GM12878 (cell line): Measurements from ENCODE around the gene WWOX. TPM values are rescaled to one million over a fixed set of nuclear protein-coding genes. Genes with fewer than 3 reads are reported as not detected.

Experiments
- ATAC-seq: fragments of 200-7000 bp; cut with Tn5 transposase; 3 replicates; pipeline ENCODE4 v1.9.1; 2020; ENCODE audit warnings: mild to moderate bottlenecking, moderate library complexity
- BruUV-seq: library from RNA; stranded (reverse); fragments of 400-500 nt; replicated peaks from 2 replicates; lab custom pipeline; 2021; lab: Mats Ljungman, UMichigan
- CTCF ChIA-PET: fragments of 300-600 bp; sonication (Branson Sonifier 250); formaldehyde crosslinking; extraction: SDS; loops from one replicate; lab custom pipeline; 2021; ENCODE audit warnings: inconsistent platforms; lab: Yijun Ruan, JAX
- POLR2A ChIA-PET: fragments of 350-600 bp; formaldehyde crosslinking; extraction: SDS; loops from one replicate; lab custom pipeline; 2021; ENCODE audit warnings: inconsistent platforms; lab: Charles Lee
- RAD21 ChIA-PET: fragments of 300-600 bp; sonication (Branson Sonifier 250); formaldehyde crosslinking; loops from one replicate; lab custom pipeline; 2023; ENCODE audit warnings: antibody characterized with exemption; ENCODE audit not compliant: unreplicated experiment; lab: Charles Lee
- SMC1A ChIA-PET: fragments of 300-600 bp; sonication (Branson Sonifier 250); formaldehyde crosslinking; loops from one replicate; lab custom pipeline; 2023; ENCODE audit not compliant: unreplicated experiment, uncharacterized antibody; lab: Charles Lee
- DNase-seq: peaks from one replicate; pipeline ENCODE4 v3.0.0-alpha.2; 2011; ENCODE audit warnings: low read depth, low spot score
- FAIRE-seq: peaks from 3 replicates; lab custom pipeline; 2011; peaks lifted over from hg19 to GRCh38; lab: Jason Lieb, UNC
- H2AFZ ChIP-seq: 2 replicates; pipeline ENCODE4 v1.6.0; 2011; ENCODE audit warnings: low read depth, low read length, control low read depth; ENCODE audit not compliant: control insufficient read depth
- H3K27ac ChIP-seq: 2 replicates; pipeline ENCODE4 v1.5.1; 2011; ENCODE audit warnings: control low read depth; ENCODE audit not compliant: control insufficient read depth, insufficient read depth
- H3K27me3 ChIP-seq, 2 experiments: replicated peaks in 1 of 2; 2 replicates each; pipeline versions ENCODE4 v1.6.0 to v1.6.1; 2011; ENCODE audit warnings: low read length in 1 of 2; ENCODE audit not compliant: control insufficient read depth in 2 of 2, insufficient read depth in 2 of 2
- H3K36me3 ChIP-seq, 2 experiments: 2 replicates each; pipeline ENCODE4 v1.5.1; 2011; ENCODE audit warnings: low read length in 1 of 2; ENCODE audit not compliant: control insufficient read depth in 2 of 2, insufficient read depth in 2 of 2
- H3K4me1 ChIP-seq: 2 replicates; pipeline ENCODE4 v1.6.1; 2011; ENCODE audit warnings: mild to moderate bottlenecking, low read length, moderate library complexity, mixed read lengths; ENCODE audit not compliant: control insufficient read depth, insufficient read depth
- H3K4me2 ChIP-seq: 2 replicates; pipeline ENCODE4 v1.6.0; 2011; ENCODE audit warnings: control low read depth; ENCODE audit not compliant: control insufficient read depth, insufficient read depth
- H3K4me3 ChIP-seq: fragments of 200-600 bp; sonication (generic); 2 replicates; pipeline ENCODE4 v1.5.1; 2016
- H3K79me2 ChIP-seq: 2 replicates; pipeline ENCODE4 v1.6.0; 2011; ENCODE audit warnings: low read length; ENCODE audit not compliant: control insufficient read depth, insufficient read depth
- H3K9ac ChIP-seq: 2 replicates; pipeline ENCODE4 v1.8.0; 2011; ENCODE audit warnings: low read length, control low read depth, mixed read lengths; ENCODE audit not compliant: control insufficient read depth, insufficient read depth
- H3K9me3 ChIP-seq: replicated peaks from 3 replicates; pipeline ENCODE4 v1.5.1; 2011; ENCODE audit warnings: mild to moderate bottlenecking, low read length; ENCODE audit not compliant: control insufficient read depth, insufficient read depth
- H4K20me1 ChIP-seq: 2 replicates; pipeline ENCODE4 v1.6.0; 2011; ENCODE audit not compliant: control insufficient read depth, insufficient read depth
- EED ChIP-seq: sonication (generic); IDR thresholded peaks from 2 replicates; pipeline ENCODE4 v1.6.1; 2016; ENCODE audit warnings: antibody characterized with exemption, low read depth
- JUNB ChIP-seq: IDR thresholded peaks from 2 replicates; pipeline ENCODE4 v1.6.1; 2016; ENCODE audit warnings: antibody characterized with exemption, mild to moderate bottlenecking
- MYC ChIP-seq: IDR thresholded peaks from 2 replicates; pipeline ENCODE4 v1.6.1; 2011; ENCODE audit warnings: mild to moderate bottlenecking, low read length, moderate library complexity, inconsistent platforms; ENCODE audit not compliant: insufficient read depth, insufficient replicate concordance, insufficient read length, severe bottlenecking
- NFYB ChIP-seq: IDR thresholded peaks from 2 replicates; pipeline ENCODE4 v1.6.1; 2011; ENCODE audit warnings: low read depth, mild to moderate bottlenecking, low read length, improper control_type of control experiment, moderate library complexity; ENCODE audit not compliant: insufficient read depth
- POLR2A ChIP-seq: IDR thresholded peaks from 2 replicates; pipeline ENCODE4 v1.6.1; 2011; ENCODE audit warnings: low read depth, mild to moderate bottlenecking, low read length
- RELB ChIP-seq: fragments of 450-650 bp; IDR thresholded peaks from 2 replicates; pipeline ENCODE4 v1.6.1; 2017; ENCODE audit warnings: low read depth, mild to moderate bottlenecking, moderate library complexity
- TAF1 ChIP-seq: IDR thresholded peaks from 2 replicates; pipeline ENCODE4 v1.6.1; 2011; ENCODE audit warnings: mild to moderate bottlenecking, low read depth, low read length, borderline replicate concordance
- USF1 ChIP-seq: IDR thresholded peaks from 2 replicates; pipeline ENCODE4 v1.6.1; 2011; ENCODE audit warnings: borderline replicate concordance, low read depth, mild to moderate bottlenecking, moderate library complexity, mixed read lengths, low read length; ENCODE audit not compliant: insufficient read depth; ENCODE audit errors: extremely low read length
- USF2 ChIP-seq: IDR thresholded peaks from 2 replicates; pipeline ENCODE4 v1.6.1; 2011; ENCODE audit warnings: low read depth, low read length, improper control_type of control experiment, borderline replicate concordance
- WRNIP1 ChIP-seq: IDR thresholded peaks from 2 replicates; pipeline ENCODE4 v1.6.1; 2011; ENCODE audit warnings: low read depth, low read length, improper control_type of control experiment, borderline replicate concordance
- ZBED1 ChIP-seq: IDR thresholded peaks from 2 replicates; pipeline ENCODE4 v1.6.1; 2016; ENCODE audit warnings: borderline replicate concordance
- ZBTB11 ChIP-seq: fragments of 450-650 bp; formaldehyde crosslinking; IDR thresholded peaks from 2 replicates; pipeline ENCODE4 v1.5.0; 2022; ENCODE audit warnings: mild to moderate bottlenecking, missing genetic modification characterization
- ZBTB33 ChIP-seq: fragments of 450-650 bp; IDR thresholded peaks from 2 replicates; pipeline ENCODE4 v1.6.1; 2017; ENCODE audit warnings: mild to moderate bottlenecking
- ZNF384 ChIP-seq: IDR thresholded peaks from 2 replicates; pipeline ENCODE4 v1.6.1; 2012; ENCODE audit warnings: low read depth, mild to moderate bottlenecking, low read length, improper control_type of control experiment, borderline replicate concordance
- WGBS: methylation state at CpG from one replicate; pipeline ENCODE4 v1.1.6; 2016; ENCODE audit warnings: low lambda C conversion rate; ENCODE audit not compliant: insufficient replicate concordance, insufficient coverage; ENCODE audit errors: missing lambda C conversion rate; 5-methylcytosine and 5-hydroxymethylcytosine counted together
- in situ Hi-C: fragments of 300-500 bp; cut with MboI; formaldehyde crosslinking; loops from 9 replicates; pipeline ENCODE4 v1.14.3; 2018; ENCODE audit warnings: mixed read lengths
- intact Hi-C: fragments of 100-400 bp; cut with micrococcal nuclease; formaldehyde crosslinking; loops from one replicate; pipeline ENCODE4 v1.14.2; 2022; ENCODE audit not compliant: unreplicated experiment
- polyA plus RNA-seq, 11 experiments: library from polyadenylated mRNA; depleted of rRNA in 4 of 11; unstranded in 6 of 11; stranded (reverse) in 5 of 11; fragments of >200 nt; fragmentation: Nextera tagmentation in 4 of 11; fragmentation: Illumina TruSeq in 1 of 11; extraction: Ambion mirVana in 4 of 11; extraction: Trizol in 1 of 11; gene quantifications; 1 replicate in 1 of 11; 2 replicates in 10 of 11; pipeline versions ENCODE4 v1.2.1 to v1.2.3, GENCODE V29; 2011 to 2016; ENCODE audit warnings: inconsistent platforms in 2 of 11, missing spikeins in 2 of 11, low read depth in 1 of 11
- total RNA-seq, 4 experiments: library from RNA; depleted of rRNA in 3 of 4; stranded (reverse); fragments of >200 nt in 3 of 4; fragmentation: Illumina TruSeq in 1 of 4; extraction: Trizol in 1 of 4; gene quantifications; 2 replicates each; pipeline versions ENCODE4 v1.2.1 to v1.2.3, GENCODE V29; 2013 to 2021

Gene WWOX
- total and polyA plus RNA-seq, 10 of the 15 experiments (the other 5 are each of a cell fraction or from before 2014, with no cell fraction given), result 2.8 to 24.4 (median 17.8) TPM

- ChIA-PET RAD21 (no interaction called here), SMC1A (no interaction called here), POLR2A (no interaction called here), CTCF (no interaction called here)
- BruUV-seq, result no TSS peak
- Histone ChIP-seq H3K9ac (no peak overlapping the region), H3K36me3 (no peaks in the 10 kb centered on the region), H4K20me1 (no peaks in the 10 kb centered on the region), H3K79me2 (no peaks in the 10 kb centered on the region), H3K27ac (no peak overlapping the region), H3K27me3 (peaks cover 0 to 2% of the 10 kb centered on the region in 2 experiments; a peak in 1 of 4 replicates), H3K9me3 (no peaks in the 10 kb centered on the region), H3K4me3 (no peak overlapping the region), H3K4me1 (no peaks in the 10 kb centered on the region), H3K4me2 (no peak overlapping the region), H2AFZ (no peak overlapping the region)
- in situ Hi-C loops, result no loop called here
- WGBS, result 43% methylated on average over 10 of the region's 10 CpGs
- DNase-seq (no peak), FAIRE-seq (no peak), ATAC-seq (no peak)
- intact Hi-C loops, result no loop called here
- TF ChIP-seq USF2, result no peak
- no peak for TF ChIP-seq WRNIP1
- no peak for TF ChIP-seq POLR2A
- no peak for TF ChIP-seq EED
- no peak for TF ChIP-seq USF1
- TF ChIP-seq ZBED1, result no peak
- TF ChIP-seq ZBTB11 (CRISPR knock-in tag), result no peak
- TF ChIP-seq JUNB, result no peak
- no peak for TF ChIP-seq ZNF384
- no peak for TF ChIP-seq TAF1
- TF ChIP-seq RELB, result no peak
- no peak for TF ChIP-seq ZBTB33
- TF ChIP-seq NFYB, result no peak
- no peak for TF ChIP-seq MYC
These were observed 876.8 kb downstream of the WWOX start for GRCh38 chr16:78976212-78976611.
